SKM-1 (cell line): ENCODE measurements around the gene MACROH2A2.
"Not testable (repeated sequence)": the region's sequence is repeated elsewhere in the genome, so short reads cannot be mapped to it uniquely, and the experiment has no call there.

ENCODE experiments used
- DNase-seq: peaks from one replicate; lab custom pipeline; 2025; ENCODE audit not compliant: unreplicated experiment; lab: John Stamatoyannopoulos, UW

The MACROH2A2 gene

DNA sequence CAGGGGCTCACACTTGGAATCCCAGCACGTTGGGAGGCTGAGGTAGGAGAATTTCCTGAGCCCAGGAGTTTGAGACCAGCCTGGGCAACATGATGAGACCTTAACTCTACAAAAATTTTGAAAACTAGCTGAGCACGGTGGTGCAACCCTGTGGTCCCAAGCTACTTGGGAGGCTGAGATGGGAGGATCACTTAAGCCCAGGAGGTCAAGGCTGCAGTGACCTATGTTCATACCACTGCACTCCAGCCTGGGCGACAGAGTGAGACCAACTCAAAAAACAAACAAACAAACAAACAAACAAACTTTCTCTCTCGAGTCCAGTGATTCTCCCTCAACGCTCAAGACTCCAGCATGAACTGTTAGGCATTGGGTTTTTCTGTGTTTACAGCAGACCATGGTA is 95.9 kb downstream of the MACROH2A2 start:
- no peak for DNase-seq

DNA sequence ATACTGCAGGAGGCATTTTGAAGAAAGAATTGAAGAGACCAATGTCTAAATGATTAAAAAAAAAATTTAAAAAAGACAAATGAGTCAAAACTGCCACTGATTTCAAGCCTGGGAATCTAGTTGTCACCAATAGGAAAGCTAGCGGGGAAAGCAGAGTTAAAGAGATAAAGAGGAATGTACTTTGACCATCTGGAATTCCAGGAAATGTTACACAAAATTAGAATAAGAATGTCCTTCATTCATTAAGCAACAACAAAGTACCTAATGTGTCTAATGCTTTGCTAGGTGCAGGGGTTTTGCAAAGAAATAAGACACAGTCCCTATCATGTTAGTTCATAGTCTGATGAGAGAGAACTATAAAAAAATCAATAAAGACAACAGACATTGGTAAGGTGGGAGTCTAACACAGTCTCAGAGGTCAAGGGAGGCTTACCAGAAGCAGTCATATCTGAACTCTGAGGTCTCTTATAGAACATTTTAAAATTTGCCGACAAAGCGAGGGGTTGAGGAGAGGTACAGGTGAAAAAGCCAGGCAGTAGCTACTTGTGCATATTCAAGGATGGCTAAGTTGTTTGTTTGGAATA is 102.7 kb downstream of the MACROH2A2 start:
- DNase-seq = no peak

DNA sequence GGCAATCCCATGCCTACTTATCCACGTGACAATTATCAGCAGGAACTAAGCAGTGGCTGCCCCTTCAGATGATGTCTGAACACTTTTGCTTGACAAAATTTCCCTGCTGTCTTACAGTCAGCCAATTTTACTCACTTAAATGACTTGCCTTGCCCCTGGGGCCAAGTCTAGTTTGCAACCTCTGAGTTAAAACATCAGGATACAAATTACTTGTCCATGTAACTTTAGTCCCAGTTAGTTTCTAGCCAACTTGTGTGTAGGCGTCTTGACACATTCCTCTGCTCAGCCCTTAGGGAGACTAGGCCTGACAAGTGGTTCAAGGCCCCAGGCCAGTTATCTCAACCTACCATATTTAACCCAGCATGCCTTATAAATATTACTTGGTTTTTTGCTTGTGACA is 105.5 kb downstream of the MACROH2A2 start:
- DNase-seq = no peak

DNA sequence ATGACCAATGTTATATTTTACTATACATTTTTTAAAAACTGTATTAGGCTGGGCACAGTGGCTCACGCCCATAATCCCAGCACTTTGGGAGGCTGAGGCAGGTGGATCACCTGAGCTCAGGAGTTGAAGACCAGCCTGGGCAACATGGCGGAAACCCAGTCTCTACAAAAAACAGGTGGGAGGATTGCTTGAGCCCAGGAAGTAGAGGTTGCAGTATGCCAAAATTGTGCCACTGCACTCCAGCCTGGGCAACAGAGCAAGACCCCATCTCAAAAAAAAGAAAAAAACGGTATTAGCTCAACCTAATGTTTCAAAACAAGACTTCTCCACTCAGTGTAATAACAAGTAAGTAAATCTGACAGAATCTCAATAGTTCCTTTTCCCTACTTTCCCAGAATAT is 106.7 kb downstream of the MACROH2A2 start:
- not testable (repeated sequence) for DNase-seq

DNA sequence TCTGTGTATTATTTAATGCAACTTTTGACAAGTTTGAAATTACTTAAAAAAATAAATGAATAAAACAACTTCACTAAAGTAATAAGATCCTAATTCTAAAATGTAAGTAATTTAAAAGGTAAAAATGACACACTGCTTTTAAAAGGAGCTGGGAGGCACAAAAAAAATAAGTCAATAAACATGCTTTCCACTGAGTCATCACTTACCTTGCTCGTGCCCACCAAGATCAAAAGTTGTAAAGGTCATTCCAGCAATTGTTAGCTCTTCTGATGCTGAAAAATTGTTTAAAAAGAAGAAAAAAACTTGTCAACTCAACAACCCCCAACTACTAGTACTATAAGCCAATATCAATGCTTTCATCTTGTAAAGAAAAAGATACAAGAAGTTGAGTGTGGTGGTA is 108.2 kb downstream of the MACROH2A2 start:
- DNase-seq = no peak
